Measurements from ENCODE around the gene RRAS2. TPM values are rescaled to one million over a fixed set of nuclear protein-coding genes. Genes with fewer than 3 reads are reported as not detected.

RRAS2 gene
- total RNA-seq, 1 donor from 2014 or later = 45.3 TPM

- no peak for DNase-seq
- Histone ChIP-seq H3K27me3 (ENCODE audit: low read depth) (peaks cover 93% of the 10 kb centered on the region), H3K9me3 (replicated peaks) (peaks cover 8% of the 10 kb centered on the region), H3K27ac (replicated peaks) (no peak overlapping the region), H3K36me3 (no peaks in the 10 kb centered on the region), H3K4me3 (no peak overlapping the region), H3K4me1 (no peaks in the 10 kb centered on the region)
- peak; percentile 45 for TF ChIP-seq CTCF (IDR thresholded peaks at IDR 0.05; ENCODE audit: borderline replicate concordance)
- intact Hi-C loops (cut with micrococcal nuclease) = no loop called here
These were observed 126.3 kb downstream of the RRAS2 start for GRCh38 chr11:14232652-14233051.

- no peaks in the 10 kb centered on the region for H3K36me3 ChIP-seq
- no peak for TF ChIP-seq CTCF (IDR thresholded peaks at IDR 0.05; ENCODE audit: borderline replicate concordance)
- no peak overlapping the region for H3K4me3 ChIP-seq
- intact Hi-C loops (cut with micrococcal nuclease) = no loop called here
- H3K9me3 ChIP-seq (replicated peaks) = peaks cover 29% of the 10 kb centered on the region
- DNase-seq = no peak
- H3K27me3 ChIP-seq (ENCODE audit: low read depth) = peaks cover 73% of the 10 kb centered on the region
- H3K27ac ChIP-seq (replicated peaks) = no peak overlapping the region
- H3K4me1 ChIP-seq = no peaks in the 10 kb centered on the region
These were observed 128.6 kb downstream of the RRAS2 start for GRCh38 chr11:14230407-14230806.

- no peak for DNase-seq
- no peak overlapping the region for H3K4me3 ChIP-seq
- H3K9me3 ChIP-seq (replicated peaks) = peaks cover 30% of the 10 kb centered on the region
- TF ChIP-seq CTCF (IDR thresholded peaks at IDR 0.05; ENCODE audit: borderline replicate concordance) = no peak
- peaks cover 65% of the 10 kb centered on the region for H3K27me3 ChIP-seq (ENCODE audit: low read depth)
- H3K4me1 ChIP-seq = no peaks in the 10 kb centered on the region
- intact Hi-C loops (cut with micrococcal nuclease) = no loop called here
- no peak overlapping the region for H3K27ac ChIP-seq (replicated peaks)
- no peaks in the 10 kb centered on the region for H3K36me3 ChIP-seq
These were observed 129.5 kb downstream of the RRAS2 start for GRCh38 chr11:14229472-14229871.

GRCh38 chr11:14228356-14228755 is 130.6 kb downstream of the RRAS2 start:
- peaks cover 66% of the 10 kb centered on the region for H3K27me3 ChIP-seq (ENCODE audit: low read depth)
- DNase-seq = no peak
- H3K4me1 ChIP-seq = no peaks in the 10 kb centered on the region
- no peak for TF ChIP-seq CTCF (IDR thresholded peaks at IDR 0.05; ENCODE audit: borderline replicate concordance)
- H3K9me3 ChIP-seq (replicated peaks) = peaks cover 30% of the 10 kb centered on the region
- H3K27ac ChIP-seq (replicated peaks) = no peak overlapping the region
- no peak overlapping the region for H3K4me3 ChIP-seq
- no peaks in the 10 kb centered on the region for H3K36me3 ChIP-seq
- intact Hi-C loops (cut with micrococcal nuclease) = no loop called here

Other genes with a start within 250 kb of the RRAS2 start
- 45.8 TPM for gene COPB1, start 140.6 kb upstream of the RRAS2 start, total RNA-seq
- gene PSMA1, start 161.2 kb upstream of the RRAS2 start, total RNA-seq = 128 TPM